Subcutaneous preadipocyte (primary cell): ENCODE measurements around the gene KCNMB3. TPM values are rescaled to one million over a fixed set of nuclear protein-coding genes. Genes with fewer than 3 reads are reported as not detected.

Source experiments
- total RNA-seq: library from RNA; depleted of rRNA; stranded (reverse); fragments of >200 nt; gene quantifications from 2 replicates; pipeline ENCODE4 v1.2.3, GENCODE V29; 2012

Gene KCNMB3, protein sequence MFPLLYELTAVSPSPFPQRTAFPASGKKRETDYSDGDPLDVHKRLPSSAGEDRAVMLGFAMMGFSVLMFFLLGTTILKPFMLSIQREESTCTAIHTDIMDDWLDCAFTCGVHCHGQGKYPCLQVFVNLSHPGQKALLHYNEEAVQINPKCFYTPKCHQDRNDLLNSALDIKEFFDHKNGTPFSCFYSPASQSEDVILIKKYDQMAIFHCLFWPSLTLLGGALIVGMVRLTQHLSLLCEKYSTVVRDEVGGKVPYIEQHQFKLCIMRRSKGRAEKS
- 1.8 TPM in 2 replicates for total RNA-seq

DNA sequence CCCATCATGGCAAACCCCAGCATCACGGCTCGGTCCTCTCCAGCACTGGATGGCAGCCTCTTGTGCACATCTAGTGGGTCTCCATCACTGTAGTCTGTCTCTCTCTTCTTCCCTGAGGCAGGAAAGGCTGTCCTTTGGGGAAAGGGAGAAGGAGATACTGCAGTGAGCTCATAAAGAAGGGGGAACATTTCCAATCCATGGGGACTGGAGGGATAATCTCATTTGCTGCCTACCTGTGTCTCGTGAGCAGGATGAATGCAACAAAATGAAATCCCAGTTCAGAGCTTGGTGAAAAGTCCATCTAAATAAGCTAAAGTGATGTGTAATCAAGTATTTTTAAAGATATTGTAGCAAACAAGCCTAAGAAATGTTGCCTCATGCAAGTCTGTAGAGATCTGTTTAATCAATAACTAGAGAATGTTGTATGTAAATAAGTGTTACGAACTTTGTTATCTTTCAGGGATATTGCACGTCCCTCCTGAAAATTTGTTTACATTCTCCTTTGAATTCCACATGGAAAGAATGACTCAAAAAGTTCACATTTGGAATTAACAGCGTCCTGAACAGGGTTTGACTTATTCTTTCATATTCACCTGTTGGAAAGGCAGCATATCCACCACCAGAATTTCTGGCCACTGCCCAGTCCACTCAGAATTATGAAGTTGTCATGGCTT, at the start of gene KCNMB3:
Gene KCNMB3 (minus strand): TSS at position 312 of the 674 bp plus-strand sequence. CDS start 124 bp downstream, at position 188.

Other genes with a start within 250 kb of the KCNMB3 start
- gene ZMAT3, start 179.3 kb downstream of the KCNMB3 start, total RNA-seq, result 18.8 and 20.2 TPM in 2 replicates
- 21.7 and 25.2 TPM in 2 replicates for gene PIK3CA, start 102.8 kb downstream of the KCNMB3 start, total RNA-seq
- gene ZNF639, start 71.9 kb upstream of the KCNMB3 start, total RNA-seq, result 24.3 and 37.5 TPM in 2 replicates
- 47.8 and 56.9 TPM in 2 replicates for gene MFN1, start 96.6 kb upstream of the KCNMB3 start, total RNA-seq
- 55.5 and 83.7 TPM in 2 replicates for gene GNB4, start 200.4 kb upstream of the KCNMB3 start, total RNA-seq